ENCODE data around the gene SEMA3D. TPM values are rescaled to one million over a fixed set of nuclear protein-coding genes. Genes with fewer than 3 reads are reported as not detected.

Gene SEMA3D
- total RNA-seq, 8 experiments from 2014 or later: 0.66 to 14.6 (median 3.0) TPM

- WGBS, 10 experiments: 0 to 83% (median 30%) methylated on average over 1 of the region's 1 CpG; no CpG with 5 or more reads in 3 of the 10 experiments
- no peak overlapping the region for H3K4me3 ChIP-seq
- peaks cover 0 to 2% of the 10 kb centered on the region in 2 donors for H3K4me1 ChIP-seq (replicated peaks in 1 of 2)
- in situ Hi-C loops (cut with MboI; ENCODE audit: low pct_unique_long_range_greater_than_20kb in 2 of 9, low sequenced_read_pairs in 9 of 9, unreplicated experiment in 9 of 9): no loop called here
- H3K27ac ChIP-seq: no peak overlapping the region
- no peak for ATAC-seq (replicated peaks in 6 of 8)
Measured at GRCh38 chr7:85213500-85213899, 26.6 kb upstream of the SEMA3D start.

- Histone ChIP-seq H3K27ac (no peak overlapping the region), H3K4me1 (replicated peaks in 1 of 2) (peaks cover 0 to 2% of the 10 kb centered on the region in 2 donors), H3K4me3 (no peak overlapping the region)
- ATAC-seq (replicated peaks in 6 of 8): no peak
- in situ Hi-C loops (cut with MboI; ENCODE audit: low pct_unique_long_range_greater_than_20kb in 2 of 9, low sequenced_read_pairs in 9 of 9, unreplicated experiment in 9 of 9): no loop called here
- WGBS, 10 experiments: 40 to 100% (median 73%) methylated on average over 1 to 2 of the region's 2 CpGs; no CpG with 5 or more reads in 1 of the 10 experiments
Measured at GRCh38 chr7:85205754-85206153, 18.9 kb upstream of the SEMA3D start.

- H3K4me3 ChIP-seq: no peak overlapping the region
- 69 to 100% (median 91%) methylated on average over 1 to 2 of the region's 2 CpGs; no CpG with 5 or more reads in 4 of the 10 experiments for WGBS, 10 experiments
- in situ Hi-C loops (cut with MboI; ENCODE audit: low pct_unique_long_range_greater_than_20kb in 2 of 9, low sequenced_read_pairs in 9 of 9, unreplicated experiment in 9 of 9): no loop called here
- no peak for ATAC-seq (replicated peaks in 6 of 8)
- H3K27ac ChIP-seq: no peak overlapping the region
- no peaks in the 10 kb centered on the region for H3K4me1 ChIP-seq (replicated peaks in 1 of 2)
Measured at GRCh38 chr7:85204496-85204895, 17.6 kb upstream of the SEMA3D start.

- no peak for ATAC-seq (replicated peaks in 6 of 8)
- in situ Hi-C loops (cut with MboI; ENCODE audit: low pct_unique_long_range_greater_than_20kb in 2 of 9, low sequenced_read_pairs in 9 of 9, unreplicated experiment in 9 of 9): no loop called here
- 23 to 84% (median 65%) methylated on average over 1 to 2 of the region's 2 CpGs for WGBS, 10 experiments
- no peak overlapping the region for H3K27ac ChIP-seq
- no peak overlapping the region for H3K4me3 ChIP-seq
- no peaks in the 10 kb centered on the region for H3K4me1 ChIP-seq (replicated peaks in 1 of 2)
Measured at GRCh38 chr7:85204061-85204460, 17.2 kb upstream of the SEMA3D start.

- H3K4me3 ChIP-seq: no peak overlapping the region
- 69 to 92% (median 80%) methylated on average over 1 to 2 of the region's 2 CpGs for WGBS, 10 experiments
- H3K27ac ChIP-seq: no peak overlapping the region
- no peaks in the 10 kb centered on the region for H3K4me1 ChIP-seq (replicated peaks in 1 of 2)
- no peak for ATAC-seq (replicated peaks in 6 of 8)
- in situ Hi-C loops (cut with MboI; ENCODE audit: low pct_unique_long_range_greater_than_20kb in 2 of 9, low sequenced_read_pairs in 9 of 9, unreplicated experiment in 9 of 9): no loop called here
Measured at GRCh38 chr7:85201209-85201608, 14.4 kb upstream of the SEMA3D start.

GRCh38 chr7:85196696-85197095 lies 9.8 kb upstream of the SEMA3D start:
- ATAC-seq (replicated peaks in 6 of 8): no peak
- in situ Hi-C loops (cut with MboI; ENCODE audit: low pct_unique_long_range_greater_than_20kb in 2 of 9, low sequenced_read_pairs in 9 of 9, unreplicated experiment in 9 of 9): loop anchor here in 3 of 9 experiments (25.0 kb wide), 5 partner anchors 159 to 641 kb away; no protein-coding TSS in a partner anchor
- Histone ChIP-seq H3K4me1 (replicated peaks in 1 of 2) (no peaks in the 10 kb centered on the region), H3K4me3 (no peak overlapping the region), H3K27ac (no peak overlapping the region)

GRCh38 chr7:85191383-85191782 lies 4.5 kb upstream of the SEMA3D start:
- H3K4me3 ChIP-seq: no peak overlapping the region
- WGBS, 10 experiments: 0 to 100% (median 63%) methylated on average over 1 of the region's 1 CpG; no CpG with 5 or more reads in 3 of the 10 experiments
- H3K27ac ChIP-seq: no peak overlapping the region
- in situ Hi-C loops (cut with MboI; ENCODE audit: low pct_unique_long_range_greater_than_20kb in 2 of 9, low sequenced_read_pairs in 9 of 9, unreplicated experiment in 9 of 9): loop anchor here in 3 of 9 experiments (25.0 kb wide), 5 partner anchors 154 to 646 kb away; no protein-coding TSS in a partner anchor
- H3K4me1 ChIP-seq (replicated peaks in 1 of 2): peaks cover 0 to 3% of the 10 kb centered on the region in 2 donors
- peak in 1 of 8 experiments; percentile 10 for ATAC-seq (replicated peaks in 6 of 8)

- 0% methylated on average over 3 to 15 of the region's 28 CpGs; no CpG with 5 or more reads in 6 of the 10 experiments for WGBS, 10 experiments
- in situ Hi-C loops (cut with MboI; ENCODE audit: low pct_unique_long_range_greater_than_20kb in 2 of 9, low sequenced_read_pairs in 9 of 9, unreplicated experiment in 9 of 9): loop anchor here in 3 of 9 experiments (10.0 to 25.0 kb wide), 6 partner anchors 131 to 651 kb away; no protein-coding TSS in a partner anchor
Measured at GRCh38 chr7:85186083-85186520, 754 bp downstream of the SEMA3D start.

GRCh38 chr7:85185424-85186082 lies 1.3 kb downstream of the SEMA3D start:
- peak; percentile 42 to 52 (median 49) for ATAC-seq (replicated peaks in 6 of 8)
- in situ Hi-C loops (cut with MboI; ENCODE audit: low pct_unique_long_range_greater_than_20kb in 2 of 9, low sequenced_read_pairs in 9 of 9, unreplicated experiment in 9 of 9): loop anchor here in 3 of 9 experiments (10.0 to 25.0 kb wide), 6 partner anchors 131 to 652 kb away; no protein-coding TSS in a partner anchor

More at GRCh38 chr7:85186083-85186520, 754 bp downstream of the SEMA3D start:
- Histone ChIP-seq H3K4me3 (peak overlapping the region; percentile 51 to 81 (median 61)), H3K4me1 (replicated peaks in 1 of 2) (peaks cover 6 to 9% of the 10 kb centered on the region in 2 donors), H3K27ac (no peak overlapping the region)
- peak; percentile 49 to 70 (median 64) for ATAC-seq (replicated peaks in 6 of 8)

GRCh38 chr7:85184599-85185423 lies 2.0 kb downstream of the SEMA3D start:
- 30 to 94% (median 68%) methylated on average over 2 to 13 of the region's 21 CpGs; no CpG with 5 or more reads in 1 of the 10 experiments for WGBS, 10 experiments
- Histone ChIP-seq H3K4me3 (peak overlapping the region; percentile 51 to 81 (median 61)), H3K27ac (no peak overlapping the region), H3K4me1 (replicated peaks in 1 of 2) (peaks cover 6 to 9% of the 10 kb centered on the region in 2 donors)
- in situ Hi-C loops (cut with MboI; ENCODE audit: low pct_unique_long_range_greater_than_20kb in 2 of 9, low sequenced_read_pairs in 9 of 9, unreplicated experiment in 9 of 9): loop anchor here in 3 of 9 experiments (10.0 to 25.0 kb wide), 6 partner anchors 130 to 652 kb away; no protein-coding TSS in a partner anchor
- peak in 5 of 8 experiments; percentile 54 to 68 (median 56) for ATAC-seq (replicated peaks in 6 of 8)

More at GRCh38 chr7:85185424-85186082, 1.3 kb downstream of the SEMA3D start:
- no peak overlapping the region for H3K27ac ChIP-seq
- H3K4me1 ChIP-seq (replicated peaks in 1 of 2): peaks cover 6 to 9% of the 10 kb centered on the region in 2 donors
- peak overlapping the region; percentile 51 to 81 (median 61) for H3K4me3 ChIP-seq
- WGBS, 10 experiments: 0 to 3% (median 0%) methylated on average over 2 to 18 of the region's 39 CpGs; no CpG with 5 or more reads in 3 of the 10 experiments

- ATAC-seq (replicated peaks in 6 of 8): no peak
- Histone ChIP-seq H3K4me3 (no peak overlapping the region), H3K4me1 (replicated peaks in 1 of 2) (peaks cover 6 to 9% of the 10 kb centered on the region in 2 donors), H3K27ac (no peak overlapping the region)
- in situ Hi-C loops (cut with MboI; ENCODE audit: low pct_unique_long_range_greater_than_20kb in 2 of 9, low sequenced_read_pairs in 9 of 9, unreplicated experiment in 9 of 9): loop anchor here in 3 of 9 experiments (10.0 to 25.0 kb wide), 6 partner anchors 128 to 654 kb away; no protein-coding TSS in a partner anchor
- WGBS, 10 experiments: 51 to 100% (median 87%) methylated on average over 1 to 3 of the region's 3 CpGs
Measured at GRCh38 chr7:85183296-85183695, 3.6 kb downstream of the SEMA3D start.

GRCh38 chr7:85178531-85179298 lies 8.1 kb downstream of the SEMA3D start:
- Histone ChIP-seq H3K4me3 (no peak overlapping the region), H3K4me1 (replicated peaks in 1 of 2) (no peaks in the 10 kb centered on the region), H3K27ac (no peak overlapping the region)
- in situ Hi-C loops (cut with MboI; ENCODE audit: low pct_unique_long_range_greater_than_20kb in 2 of 9, low sequenced_read_pairs in 9 of 9, unreplicated experiment in 9 of 9): loop anchor here in 3 of 9 experiments (25.0 kb wide), 5 partner anchors 141 to 659 kb away; no protein-coding TSS in a partner anchor
- 60 to 100% (median 80%) methylated on average over 1 to 2 of the region's 2 CpGs; no CpG with 5 or more reads in 6 of the 10 experiments for WGBS, 10 experiments
- ATAC-seq (replicated peaks in 6 of 8): peak in 1 of 8 experiments; percentile 47
